Liver (tissue), 9 donors: ENCODE data around the gene SYS1. TPM values are rescaled to one million over a fixed set of nuclear protein-coding genes. Genes with fewer than 3 reads are reported as not detected.

Experiments used
- DNase-seq: peaks from one replicate; pipeline ENCODE4 v3.0.0-alpha.2; 2017; ENCODE audit warnings: low spot score
- H3K27ac ChIP-seq, 2 donors: one replicate each; pipeline ENCODE4 v1.7.0; 2013; ENCODE audit warnings: inconsistent platforms in 2 of 2, low read length in 2 of 2, control low read depth in 1 of 2, low read depth in 1 of 2, mild to moderate bottlenecking in 1 of 2
- H3K27me3 ChIP-seq, 4 donors: one replicate each; pipeline versions ENCODE4 v1.6.1 to v1.7.0; 2013; ENCODE audit warnings: low read length in 3 of 4, inconsistent platforms in 1 of 4, mild to moderate bottlenecking in 1 of 4, moderate library complexity in 1 of 4; ENCODE audit not compliant: control insufficient read depth in 4 of 4, insufficient read depth in 4 of 4
- H3K36me3 ChIP-seq, 4 donors: one replicate each; pipeline versions ENCODE4 v1.6.1 to v1.7.0; 2013; ENCODE audit warnings: low read length in 3 of 4, mild to moderate bottlenecking in 3 of 4, low read depth in 1 of 4, moderate library complexity in 1 of 4; ENCODE audit not compliant: control insufficient read depth in 4 of 4, insufficient read depth in 3 of 4
- H3K4me1 ChIP-seq, 4 donors: one replicate each; pipeline versions ENCODE4 v1.6.1 to v1.7.0; 2013; ENCODE audit warnings: low read length in 3 of 4, mild to moderate bottlenecking in 3 of 4, moderate library complexity in 1 of 4; ENCODE audit not compliant: control insufficient read depth in 4 of 4, insufficient read depth in 4 of 4
- H3K4me3 ChIP-seq, 3 donors: one replicate each; pipeline versions ENCODE4 v1.6.1 to v1.7.0; 2013; ENCODE audit warnings: low read length in 3 of 3, control low read depth in 1 of 3, low read depth in 1 of 3, mild to moderate bottlenecking in 1 of 3
- H3K9ac ChIP-seq, 2 donors: one replicate each; pipeline ENCODE4 v1.7.0; 2013; ENCODE audit warnings: low read length in 2 of 2, mild to moderate bottlenecking in 2 of 2, moderate library complexity in 2 of 2, control low read depth in 1 of 2, low read depth in 1 of 2
- H3K9me3 ChIP-seq, 4 donors: one replicate each; pipeline versions ENCODE4 v1.6.1 to v1.7.0; 2013; ENCODE audit warnings: low read length in 3 of 4; ENCODE audit not compliant: control insufficient read depth in 4 of 4
- ATF3 ChIP-seq: IDR thresholded peaks from 2 replicates; pipeline ENCODE4 v1.6.1; 2016; ENCODE audit warnings: antibody characterized with exemption
- EGR1 ChIP-seq, 2 donors: IDR thresholded peaks; 2 replicates each; pipeline ENCODE4 v1.6.1; 2016 to 2018; ENCODE audit warnings: antibody characterized with exemption in 2 of 2, low read depth in 2 of 2
- FOXA1 ChIP-seq: IDR thresholded peaks from 2 replicates; pipeline ENCODE4 v1.6.1; 2016; ENCODE audit warnings: antibody characterized with exemption
- FOXA2 ChIP-seq: IDR thresholded peaks from 2 replicates; pipeline ENCODE4 v1.6.1; 2016; ENCODE audit warnings: antibody characterized with exemption
- GABPA ChIP-seq, 2 donors: IDR thresholded peaks in 1 of 2; conservative IDR thresholded peaks in 1 of 2; 2 replicates each; pipeline ENCODE4 v1.6.1; 2016; ENCODE audit warnings: antibody characterized with exemption in 2 of 2, mild to moderate bottlenecking in 1 of 2, moderate library complexity in 1 of 2
- HNF4A ChIP-seq, 2 donors: conservative IDR thresholded peaks; 2 replicates each; pipeline ENCODE4 v1.6.1; 2016; ENCODE audit warnings: antibody characterized with exemption in 2 of 2, mild to moderate bottlenecking in 2 of 2
- HNF4G ChIP-seq: IDR thresholded peaks from 2 replicates; pipeline ENCODE4 v1.6.1; 2016; ENCODE audit warnings: antibody characterized with exemption
- JUND ChIP-seq, 2 donors: IDR thresholded peaks; 2 replicates each; pipeline ENCODE4 v1.6.1; 2016; ENCODE audit warnings: antibody characterized with exemption in 2 of 2
- MAX ChIP-seq: IDR thresholded peaks from 2 replicates; pipeline ENCODE4 v1.6.1; 2016; ENCODE audit warnings: antibody characterized with exemption
- NR2F2 ChIP-seq: IDR thresholded peaks from 2 replicates; pipeline ENCODE4 v1.6.1; 2016; ENCODE audit warnings: antibody characterized with exemption
- RAD21 ChIP-seq, 2 donors: IDR thresholded peaks; 2 replicates each; pipeline ENCODE4 v1.6.1; 2016; ENCODE audit warnings: antibody characterized with exemption in 2 of 2, mild to moderate bottlenecking in 2 of 2
- REST ChIP-seq: IDR thresholded peaks from 2 replicates; pipeline ENCODE4 v1.6.1; 2016; ENCODE audit warnings: antibody characterized with exemption, mild to moderate bottlenecking
- RXRA ChIP-seq, 2 donors: IDR thresholded peaks; 2 replicates each; pipeline ENCODE4 v1.6.1; 2017 to 2018; ENCODE audit warnings: antibody characterized with exemption in 2 of 2, mild to moderate bottlenecking in 1 of 2
- SP1 ChIP-seq: IDR thresholded peaks from 2 replicates; pipeline ENCODE4 v1.6.1; 2018; ENCODE audit warnings: antibody characterized with exemption, mild to moderate bottlenecking
- TAF1 ChIP-seq: conservative IDR thresholded peaks from 2 replicates; pipeline ENCODE4 v1.6.1; 2016; ENCODE audit warnings: antibody characterized with exemption, mild to moderate bottlenecking
- YY1 ChIP-seq: IDR thresholded peaks from 2 replicates; pipeline ENCODE4 v1.6.1; 2016; ENCODE audit warnings: antibody characterized with exemption, mild to moderate bottlenecking
- WGBS: extraction: QIAGEN DNeasy Blood & Tissue Kit; methylation state at CpG from one replicate; pipeline ENCODE4 v1.1.7; 2013; 5-methylcytosine and 5-hydroxymethylcytosine counted together
- polyA plus RNA-seq, 2 donors: library from polyadenylated mRNA; stranded (reverse) in 1 of 2; unstranded in 1 of 2; fragments of 200-250 nt in 1 of 2; fragments of >200 nt in 1 of 2; fragmentation: Nextera tagmentation in 1 of 2; extraction: Ambion mirVana in 1 of 2; gene quantifications; one replicate each; pipeline versions ENCODE4 v1.2.1 to v1.2.3, GENCODE V29; 2013 to 2015
- total RNA-seq, 2 donors: library from RNA; depleted of rRNA; stranded (reverse); fragments of >200 nt; gene quantifications; one replicate each; pipeline ENCODE4 v1.2.3, GENCODE V29; 2014
- TF ChIP-seq, protein P1 (sequence below): fragments of 150-350 bp; IDR thresholded peaks from 2 replicates; pipeline ENCODE4 v1.5.1; 2017; ENCODE audit warnings: improper control_type of control experiment, low read depth, low read length; ENCODE audit not compliant: missing input control
- TF ChIP-seq, protein P2 (sequence below): IDR thresholded peaks from 2 replicates; pipeline ENCODE4 v1.6.1; 2016; ENCODE audit warnings: antibody characterized with exemption
- donor health status: healthy.
- donor health status: healthy.
- donor health status: healthy.
- donor health status: healthy.
- donor health status: healthy.

The SYS1 gene
- total and polyA plus RNA-seq, 4 donors = 15.0 to 37.8 (median 28.1) TPM

GRCh38 chr20:45329497-45330319 is 33.2 kb upstream of the SYS1 start:
- Histone ChIP-seq H3K27me3 (no peaks in the 10 kb centered on the region), H3K9me3 (no peaks in the 10 kb centered on the region), H3K27ac (no peak overlapping the region), H3K4me3 (no peak overlapping the region), H3K4me1 (peaks cover 0 to 7% (median 1%) of the 10 kb centered on the region in 4 donors), H3K36me3 (peaks cover 21 to 77% (median 63%) of the 10 kb centered on the region in 4 donors), H3K9ac (no peak overlapping the region)
- TF ChIP-seq TAF1 = no peak
- no peak for TF ChIP-seq RXRA (IDR thresholded peaks at IDR 0.05)
- TF ChIP-seq SP1 = peak; percentile 7
- TF ChIP-seq JUND (IDR thresholded peaks at IDR 0.05) = no peak
- TF ChIP-seq, protein P1, sequence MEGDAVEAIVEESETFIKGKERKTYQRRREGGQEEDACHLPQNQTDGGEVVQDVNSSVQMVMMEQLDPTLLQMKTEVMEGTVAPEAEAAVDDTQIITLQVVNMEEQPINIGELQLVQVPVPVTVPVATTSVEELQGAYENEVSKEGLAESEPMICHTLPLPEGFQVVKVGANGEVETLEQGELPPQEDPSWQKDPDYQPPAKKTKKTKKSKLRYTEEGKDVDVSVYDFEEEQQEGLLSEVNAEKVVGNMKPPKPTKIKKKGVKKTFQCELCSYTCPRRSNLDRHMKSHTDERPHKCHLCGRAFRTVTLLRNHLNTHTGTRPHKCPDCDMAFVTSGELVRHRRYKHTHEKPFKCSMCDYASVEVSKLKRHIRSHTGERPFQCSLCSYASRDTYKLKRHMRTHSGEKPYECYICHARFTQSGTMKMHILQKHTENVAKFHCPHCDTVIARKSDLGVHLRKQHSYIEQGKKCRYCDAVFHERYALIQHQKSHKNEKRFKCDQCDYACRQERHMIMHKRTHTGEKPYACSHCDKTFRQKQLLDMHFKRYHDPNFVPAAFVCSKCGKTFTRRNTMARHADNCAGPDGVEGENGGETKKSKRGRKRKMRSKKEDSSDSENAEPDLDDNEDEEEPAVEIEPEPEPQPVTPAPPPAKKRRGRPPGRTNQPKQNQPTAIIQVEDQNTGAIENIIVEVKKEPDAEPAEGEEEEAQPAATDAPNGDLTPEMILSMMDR = no peak
- no peak for TF ChIP-seq FOXA1
- TF ChIP-seq RAD21 (IDR thresholded peaks at IDR 0.05) = peak in 1 of 2 donors; percentile 9
- no peak for TF ChIP-seq HNF4G
- DNase-seq = no peak
- WGBS = 53% methylated on average over 7 of the region's 7 CpGs

DNA sequence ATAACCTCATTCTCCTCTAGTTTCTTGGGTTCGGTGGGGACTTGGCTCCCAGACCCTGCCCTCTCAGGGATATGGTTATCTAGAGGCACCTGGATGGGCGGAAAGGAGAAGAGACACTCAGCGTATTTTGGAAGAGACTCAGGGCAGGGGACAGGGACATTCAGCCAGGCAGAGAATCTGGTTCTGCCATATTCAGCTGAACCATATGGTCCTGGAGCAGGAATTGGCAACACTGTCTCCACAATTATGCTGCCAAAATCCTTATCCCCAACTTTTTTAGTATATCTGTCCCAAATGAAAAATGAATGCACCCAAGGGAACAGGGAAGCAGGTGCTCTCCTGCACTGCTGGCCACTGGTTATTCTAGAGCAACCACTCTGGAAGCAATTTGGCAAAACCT is 32.5 kb upstream of the SYS1 start:
- no peaks in the 10 kb centered on the region for H3K27me3 ChIP-seq
- peaks cover 21 to 82% (median 67%) of the 10 kb centered on the region in 4 donors for H3K36me3 ChIP-seq
- DNase-seq = no peak
- H3K9me3 ChIP-seq = no peaks in the 10 kb centered on the region
- H3K4me1 ChIP-seq = peaks cover 0 to 7% (median 1%) of the 10 kb centered on the region in 4 donors
- no peak overlapping the region for H3K4me3 ChIP-seq
- peak overlapping the region in 1 of 2 donors; percentile 16 for H3K27ac ChIP-seq
- TF ChIP-seq YY1 (no peak), GABPA (IDR thresholded peaks at IDR 0.05 in 1 of 2, conservative IDR thresholded peaks at IDR 0.05 in 1 of 2) (no peak), FOXA1 (no peak), MAX (no peak), RXRA (IDR thresholded peaks at IDR 0.05) (no peak), SP1 (no peak), FOXA2 (no peak), REST (no peak), ATF3 (no peak), NR2F2 (no peak), RAD21 (IDR thresholded peaks at IDR 0.05) (no peak), JUND (IDR thresholded peaks at IDR 0.05) (no peak), EGR1 (IDR thresholded peaks at IDR 0.05; ENCODE audit: low read depth in 2 of 2) (no peak), TAF1 (no peak), HNF4A (conservative IDR thresholded peaks at IDR 0.05) (no peak), HNF4G (no peak)
- TF ChIP-seq, protein P1 = no peak
- TF ChIP-seq, protein P2, sequence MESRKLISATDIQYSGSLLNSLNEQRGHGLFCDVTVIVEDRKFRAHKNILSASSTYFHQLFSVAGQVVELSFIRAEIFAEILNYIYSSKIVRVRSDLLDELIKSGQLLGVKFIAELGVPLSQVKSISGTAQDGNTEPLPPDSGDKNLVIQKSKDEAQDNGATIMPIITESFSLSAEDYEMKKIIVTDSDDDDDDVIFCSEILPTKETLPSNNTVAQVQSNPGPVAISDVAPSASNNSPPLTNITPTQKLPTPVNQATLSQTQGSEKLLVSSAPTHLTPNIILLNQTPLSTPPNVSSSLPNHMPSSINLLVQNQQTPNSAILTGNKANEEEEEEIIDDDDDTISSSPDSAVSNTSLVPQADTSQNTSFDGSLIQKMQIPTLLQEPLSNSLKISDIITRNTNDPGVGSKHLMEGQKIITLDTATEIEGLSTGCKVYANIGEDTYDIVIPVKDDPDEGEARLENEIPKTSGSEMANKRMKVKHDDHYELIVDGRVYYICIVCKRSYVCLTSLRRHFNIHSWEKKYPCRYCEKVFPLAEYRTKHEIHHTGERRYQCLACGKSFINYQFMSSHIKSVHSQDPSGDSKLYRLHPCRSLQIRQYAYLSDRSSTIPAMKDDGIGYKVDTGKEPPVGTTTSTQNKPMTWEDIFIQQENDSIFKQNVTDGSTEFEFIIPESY = no peak
- 93% methylated on average over 3 of the region's 3 CpGs for WGBS
- H3K9ac ChIP-seq = no peak overlapping the region
